Activated CD4-positive, alpha-beta T cell treated with anti-CD3 and anti-CD28 coated beads, Interleukin-2, Interleukin-4, amounts not matched to agents 100 ng/mL and 50 ng/mL, durations not matched to agents 16 hours and 8 hours (primary cell): Measurements from ENCODE around the gene SFTPB.
A peak's percentile ranks its signal among the peaks of the same experiment; 100 is the strongest.

Experiments used
- DNase-seq: peaks from one replicate; pipeline ENCODE4 v3.0.0-alpha.2; 2020; ENCODE audit warnings: low spot score

SFTPB gene

GRCh38 chr2:85611705-85612587 lies 56.1 kb downstream of the SFTPB start, which contains the start of gene C2orf68:
C2orf68 (minus strand) TSS chr2:85612066; CDS start chr2:85611984, 82 bp downstream.
- DNase-seq: peak; percentile 92

- DNase-seq: no peak
Observed at GRCh38 chr2:85611217-85611704, 56.7 kb downstream of the SFTPB start.
